ENCODE data around the gene TIGD3.
"Not testable (repeated sequence)": the region's sequence is repeated elsewhere in the genome, so short reads cannot be mapped to it uniquely, and the experiment has no call there.

TIGD3 gene

DNA sequence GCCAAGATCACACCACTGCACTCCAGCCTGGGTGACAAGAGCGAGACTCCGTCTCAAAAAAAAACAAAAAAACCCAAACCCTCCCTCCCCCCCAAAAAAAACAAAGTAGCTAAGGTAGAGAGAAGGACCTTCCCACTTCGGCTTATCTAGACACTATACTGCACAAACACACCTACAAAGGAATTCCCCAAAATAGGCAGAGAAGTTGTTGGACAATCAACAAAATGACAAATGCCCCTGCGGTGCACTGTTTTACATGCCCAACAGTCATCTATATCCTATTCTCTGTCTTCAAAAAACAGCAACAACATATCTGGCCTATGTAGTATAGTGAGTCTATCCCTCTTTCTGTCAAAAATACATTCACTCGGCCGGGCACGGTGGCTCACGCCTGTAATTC lies 27.5 kb upstream of the TIGD3 start:
- DNase-seq (ENCODE audit: low spot score): no peak

DNA sequence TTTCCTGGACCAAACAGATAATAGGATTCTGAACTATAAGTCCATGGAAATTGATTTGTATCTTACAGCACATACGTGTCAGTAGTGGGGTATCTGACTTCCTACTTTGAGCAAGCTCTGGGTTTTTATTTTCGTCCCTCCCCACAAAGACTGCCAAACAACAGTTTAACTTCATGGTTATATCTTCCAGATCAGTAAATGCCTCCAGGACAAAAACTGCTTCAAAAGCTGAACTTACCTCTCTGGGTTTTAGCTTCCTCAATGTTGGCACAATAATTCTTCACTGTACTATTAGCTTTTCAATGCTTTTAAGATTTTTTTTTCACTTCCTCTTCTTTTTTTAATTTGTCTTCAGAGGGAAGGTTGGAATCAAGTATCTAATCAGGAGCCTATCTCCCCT lies 25.1 kb upstream of the TIGD3 start:
- no peak for DNase-seq (ENCODE audit: low spot score)

DNA sequence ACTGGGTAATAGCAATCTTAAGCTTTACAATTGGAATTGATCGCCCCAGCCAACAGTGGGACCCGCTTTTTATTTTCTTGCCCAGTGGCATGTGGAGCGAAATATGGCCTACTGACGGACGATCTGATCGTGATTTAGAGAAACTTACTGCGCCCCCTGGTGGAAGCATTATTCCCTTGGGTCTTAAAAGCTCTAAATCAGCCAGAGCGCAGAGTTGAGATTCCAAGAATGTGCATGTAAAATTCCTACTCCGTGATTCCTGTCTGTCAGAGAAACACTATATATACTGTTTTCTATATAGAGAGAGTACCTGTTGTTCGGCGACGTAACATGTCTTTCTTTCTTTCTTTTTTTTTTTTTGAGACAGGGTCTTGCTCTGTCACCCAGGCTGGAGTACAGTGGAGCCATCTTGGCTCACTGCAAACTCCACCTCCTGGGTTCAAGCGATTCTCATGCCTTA lies 24.6 kb upstream of the TIGD3 start:
- peak; percentile 66 for DNase-seq (ENCODE audit: low spot score)

DNA sequence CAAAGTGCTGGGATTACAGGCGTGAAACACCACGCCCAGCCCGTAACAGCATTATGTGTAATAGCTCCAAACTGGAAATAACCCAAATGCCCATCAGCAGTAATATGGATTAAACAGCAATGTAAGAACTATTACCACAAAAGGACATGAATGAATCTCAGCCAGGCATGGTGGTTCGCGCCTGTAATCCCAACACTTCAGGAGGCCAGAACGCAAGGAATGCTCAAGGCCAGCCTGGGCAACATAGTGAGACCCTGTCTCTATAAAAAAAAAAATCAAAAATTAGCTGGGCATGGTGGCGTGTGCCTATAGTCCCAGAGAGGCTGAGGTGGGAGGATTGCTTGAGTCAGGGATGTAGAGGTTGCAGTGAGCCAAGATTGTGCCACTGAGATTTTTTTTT lies 24.0 kb upstream of the TIGD3 start:
- no peak for DNase-seq (ENCODE audit: low spot score)

DNA sequence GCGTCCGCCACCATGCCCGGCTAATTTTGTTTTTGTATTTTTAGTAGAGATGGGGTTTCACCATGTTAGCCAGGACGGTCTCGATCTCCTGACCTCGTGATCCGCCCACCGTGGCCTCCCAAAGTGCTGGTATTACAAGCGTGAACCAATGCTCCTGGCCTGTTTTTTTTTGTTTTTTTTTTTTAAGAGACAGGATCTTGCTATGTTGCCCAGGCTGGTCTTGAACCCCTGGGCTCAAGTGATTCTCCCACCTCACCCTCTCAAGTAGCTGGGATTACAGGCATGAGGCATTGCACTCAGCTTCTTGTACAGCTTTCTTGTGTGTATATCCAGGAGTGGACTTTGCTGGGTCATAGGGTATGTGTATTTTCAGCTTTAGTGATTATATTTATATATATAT lies 22.0 kb upstream of the TIGD3 start:
- not testable (repeated sequence) for DNase-seq (ENCODE audit: low spot score)

DNA sequence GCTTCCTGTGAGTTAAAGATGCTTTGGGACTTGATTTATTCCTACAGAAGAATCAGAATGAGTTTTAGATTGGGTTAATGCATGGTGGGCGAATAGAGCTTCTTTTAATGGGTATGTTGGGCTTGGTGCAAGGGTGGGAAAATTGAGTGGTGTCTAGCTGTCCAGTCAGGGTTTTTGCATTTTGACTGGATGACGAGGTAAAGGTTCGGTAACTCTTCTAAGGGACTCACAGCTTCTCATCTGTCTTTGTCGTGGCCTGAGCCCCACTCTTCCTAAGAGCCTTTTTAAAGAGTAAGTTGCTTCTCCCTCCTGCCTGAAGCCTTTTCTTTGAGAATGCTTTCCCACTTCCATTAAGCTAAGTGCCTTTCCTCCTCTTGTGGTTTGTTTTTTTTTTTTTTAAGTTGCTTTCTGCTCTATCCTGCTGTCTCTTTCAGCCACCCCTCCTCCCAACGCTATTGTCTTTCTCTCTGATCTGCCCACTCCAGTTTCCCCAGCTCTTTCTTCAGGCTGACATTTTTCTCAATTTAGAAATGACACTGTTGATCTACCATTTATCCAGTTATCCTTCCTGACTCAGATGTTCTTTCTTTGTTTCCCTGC lies 19.8 kb upstream of the TIGD3 start:
- no peak for DNase-seq (ENCODE audit: low spot score)

DNA sequence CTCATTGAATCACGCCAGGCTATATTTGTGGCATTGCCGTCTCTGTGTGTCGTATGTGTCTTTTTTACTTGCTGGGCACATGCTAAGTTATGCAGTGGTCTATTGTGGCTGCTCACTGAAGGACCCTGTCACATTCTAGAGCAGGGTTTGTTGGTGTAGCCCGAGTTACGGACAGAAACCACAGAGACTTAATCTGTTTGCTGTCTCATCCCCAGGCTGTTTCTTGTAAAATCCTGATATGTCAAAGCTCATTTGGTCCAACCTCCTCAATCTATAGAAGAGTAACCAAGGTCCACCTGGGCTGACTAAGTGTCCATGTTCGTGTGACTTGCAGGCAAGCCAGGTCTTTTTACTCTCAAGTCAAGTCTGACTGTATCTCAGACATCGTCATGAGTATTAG lies 15.9 kb upstream of the TIGD3 start:
- no peak for DNase-seq (ENCODE audit: low spot score)

DNA sequence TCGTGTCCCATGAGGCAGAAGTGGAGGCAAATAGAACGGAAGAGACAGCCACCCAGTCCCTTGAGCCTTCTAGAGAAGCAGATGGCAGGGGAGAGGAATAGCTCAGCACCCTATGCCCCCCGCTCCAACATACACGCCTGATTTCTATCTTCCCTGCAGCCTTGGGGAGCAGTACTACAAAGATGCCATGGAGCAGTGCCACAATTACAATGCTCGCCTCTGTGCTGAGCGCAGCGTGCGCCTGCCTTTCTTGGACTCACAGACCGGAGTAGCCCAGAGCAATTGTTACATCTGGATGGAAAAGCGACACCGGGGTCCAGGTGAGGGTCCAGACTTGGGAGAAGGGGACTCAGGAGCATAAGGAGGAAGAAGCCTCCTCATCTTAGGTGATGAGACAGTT lies 14.3 kb upstream of the TIGD3 start:
- no peak for DNase-seq (ENCODE audit: low spot score)

DNA sequence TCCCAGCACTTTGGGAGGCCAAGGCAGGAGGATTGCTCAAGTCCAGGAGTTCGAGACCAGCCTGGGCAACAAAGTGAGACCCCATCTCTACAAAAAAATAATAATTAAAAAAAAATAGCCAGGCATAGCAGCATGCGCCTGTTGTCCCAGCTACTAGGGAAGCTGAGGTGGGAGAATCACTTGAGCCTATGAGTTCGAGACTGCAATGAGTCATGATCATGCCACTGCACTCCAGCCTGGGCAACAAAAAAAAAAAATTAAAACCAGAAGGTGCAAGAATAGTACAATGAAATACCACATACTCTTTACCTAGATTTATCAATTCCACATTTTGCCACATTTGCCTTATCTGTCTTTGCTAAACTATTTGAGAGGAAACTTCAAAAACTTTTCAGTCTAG lies 12.7 kb upstream of the TIGD3 start:
- DNase-seq (ENCODE audit: low spot score): no peak

DNA sequence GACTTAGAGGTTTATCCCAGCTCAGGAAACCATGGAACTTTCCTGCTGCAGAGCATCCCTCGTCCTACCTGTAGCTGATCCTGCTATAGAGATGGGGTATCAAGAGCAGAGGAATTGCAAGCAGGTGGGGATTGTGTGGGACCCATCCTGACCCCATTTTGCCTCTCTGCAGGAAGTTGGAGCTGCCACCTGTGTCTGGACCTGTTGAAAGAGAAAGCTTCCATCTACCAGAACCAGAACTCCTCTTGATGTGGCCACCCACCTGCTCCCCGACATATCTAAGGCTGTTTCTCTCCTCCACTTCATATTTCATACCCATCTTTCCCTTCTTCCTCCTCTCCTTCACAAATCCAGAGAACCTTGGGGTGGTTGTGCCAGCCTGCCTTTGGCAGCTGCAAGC lies 3.0 kb upstream of the TIGD3 start:
- DNase-seq (ENCODE audit: low spot score): no peak

DNA sequence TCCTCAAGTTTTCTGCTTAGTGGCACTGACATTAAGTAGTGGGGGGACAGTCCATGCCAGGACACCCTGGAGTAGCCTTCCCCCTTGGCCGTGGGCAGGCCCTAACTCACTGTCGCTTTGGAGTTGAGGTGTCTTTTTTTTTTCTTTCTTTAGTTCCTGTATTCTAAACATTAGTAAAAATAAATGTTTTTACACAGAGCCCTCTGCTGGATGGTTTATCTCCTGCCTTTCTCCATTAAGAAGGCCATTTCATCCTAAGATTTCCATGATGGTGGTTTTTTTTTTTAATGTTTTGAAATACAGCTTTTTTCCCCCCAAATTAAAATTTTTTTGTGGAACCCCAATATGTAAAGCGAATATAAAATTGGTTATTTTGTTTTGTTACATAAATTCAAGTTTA lies 1.8 kb upstream of the TIGD3 start:
- no peak for DNase-seq (ENCODE audit: low spot score)

DNA sequence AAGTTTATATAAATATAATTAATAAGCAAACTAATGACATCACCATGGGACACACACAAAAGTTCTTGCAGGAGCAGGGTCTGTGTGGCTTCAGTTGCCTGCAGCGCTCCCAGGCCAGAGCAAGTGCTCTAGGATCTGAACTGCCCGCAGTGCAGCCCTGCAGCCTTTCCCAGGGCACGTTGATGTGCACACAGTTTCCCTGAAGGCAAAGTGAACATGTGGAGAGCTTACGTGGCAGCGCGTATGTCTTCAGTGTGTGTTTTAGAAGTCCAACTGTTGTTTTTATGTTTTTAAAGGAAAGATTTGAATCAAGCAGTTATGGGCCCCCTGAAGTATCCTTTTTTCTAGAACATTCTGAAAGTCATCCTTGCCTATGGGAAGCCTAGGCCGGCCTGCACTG lies 1.2 kb upstream of the TIGD3 start:
- DNase-seq (ENCODE audit: low spot score): no peak

DNA sequence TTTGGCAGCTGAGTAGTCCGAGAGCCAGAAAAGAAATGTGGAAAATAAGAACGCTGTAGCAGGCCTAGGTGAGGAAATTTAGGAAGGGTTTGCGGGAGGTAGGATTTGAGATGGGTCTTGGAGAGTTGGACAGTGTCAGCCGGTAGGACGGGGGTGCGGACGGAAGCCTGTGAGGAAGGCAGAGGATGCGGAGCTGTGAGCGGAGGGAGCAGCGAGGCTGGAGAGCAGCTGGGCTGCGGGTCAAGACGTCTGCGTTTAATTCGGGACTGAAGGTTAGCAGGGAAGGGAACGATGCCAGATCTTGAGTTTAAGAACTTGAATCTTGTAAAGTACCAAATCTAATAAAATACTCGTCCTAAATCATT lies 669 bp upstream of the TIGD3 start:
- peak; percentile 29 for DNase-seq (ENCODE audit: low spot score)

DNA sequence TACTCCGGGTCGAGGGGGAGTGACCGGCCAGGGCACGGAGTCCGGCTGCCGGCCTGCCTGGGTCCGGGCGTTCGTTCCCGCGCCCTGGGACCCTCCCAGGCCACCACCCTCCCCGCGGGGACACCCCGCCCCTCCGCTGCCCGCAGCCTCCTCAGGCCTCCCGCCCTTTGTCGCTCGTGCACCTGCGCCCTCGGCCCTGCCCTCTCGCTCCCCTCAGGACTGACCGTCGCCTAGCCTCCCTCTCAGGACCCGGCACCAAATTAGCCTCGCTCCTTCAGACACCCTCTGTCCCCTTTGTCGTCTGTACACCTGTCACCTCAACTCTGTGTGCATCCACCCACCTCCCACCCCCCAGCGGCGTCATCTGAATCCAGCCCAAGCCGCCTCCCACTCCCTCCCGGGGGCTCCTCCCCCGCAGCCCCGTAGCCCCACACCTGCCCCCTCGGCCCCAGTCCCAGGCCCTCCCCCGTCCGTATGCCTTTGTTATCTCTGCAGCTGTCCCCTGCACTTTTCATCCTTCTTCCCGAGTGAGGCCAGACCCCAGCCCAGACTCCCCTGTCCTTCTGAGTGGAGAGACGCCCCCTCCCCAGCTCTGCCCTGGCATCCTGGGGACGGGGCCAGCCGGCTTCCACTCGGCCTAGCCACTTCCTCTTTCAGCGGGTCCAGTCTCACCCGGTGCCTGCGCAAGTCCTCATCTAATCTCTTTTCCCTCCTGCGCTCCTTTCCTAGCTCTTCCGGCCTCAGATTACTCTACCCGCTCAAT lies 643 bp downstream of the TIGD3 start:
- DNase-seq (ENCODE audit: low spot score): no peak

DNA sequence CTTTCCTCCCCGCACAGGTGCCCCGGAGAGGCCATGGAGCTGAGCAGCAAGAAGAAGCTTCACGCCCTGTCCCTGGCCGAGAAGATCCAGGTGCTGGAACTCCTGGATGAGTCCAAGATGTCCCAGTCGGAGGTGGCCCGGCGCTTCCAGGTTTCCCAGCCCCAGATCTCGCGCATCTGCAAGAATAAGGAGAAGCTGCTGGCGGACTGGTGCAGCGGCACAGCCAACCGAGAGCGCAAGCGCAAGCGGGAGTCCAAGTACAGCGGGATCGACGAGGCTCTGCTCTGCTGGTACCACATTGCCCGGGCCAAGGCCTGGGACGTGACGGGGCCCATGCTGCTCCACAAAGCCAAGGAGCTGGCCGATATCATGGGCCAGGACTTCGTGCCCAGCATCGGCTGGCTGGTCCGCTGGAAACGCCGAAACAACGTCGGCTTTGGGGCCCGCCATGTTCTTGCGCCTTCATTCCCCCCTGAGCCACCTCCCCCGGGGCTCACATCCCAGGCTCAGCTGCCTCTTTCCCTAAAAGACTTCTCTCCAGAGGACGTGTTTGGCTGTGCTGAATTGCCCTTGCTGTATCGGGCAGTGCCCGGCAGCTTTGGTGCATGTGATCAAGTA lies 1.3 kb downstream of the TIGD3 start:
- peak; percentile 82 for DNase-seq (ENCODE audit: low spot score)

DNA sequence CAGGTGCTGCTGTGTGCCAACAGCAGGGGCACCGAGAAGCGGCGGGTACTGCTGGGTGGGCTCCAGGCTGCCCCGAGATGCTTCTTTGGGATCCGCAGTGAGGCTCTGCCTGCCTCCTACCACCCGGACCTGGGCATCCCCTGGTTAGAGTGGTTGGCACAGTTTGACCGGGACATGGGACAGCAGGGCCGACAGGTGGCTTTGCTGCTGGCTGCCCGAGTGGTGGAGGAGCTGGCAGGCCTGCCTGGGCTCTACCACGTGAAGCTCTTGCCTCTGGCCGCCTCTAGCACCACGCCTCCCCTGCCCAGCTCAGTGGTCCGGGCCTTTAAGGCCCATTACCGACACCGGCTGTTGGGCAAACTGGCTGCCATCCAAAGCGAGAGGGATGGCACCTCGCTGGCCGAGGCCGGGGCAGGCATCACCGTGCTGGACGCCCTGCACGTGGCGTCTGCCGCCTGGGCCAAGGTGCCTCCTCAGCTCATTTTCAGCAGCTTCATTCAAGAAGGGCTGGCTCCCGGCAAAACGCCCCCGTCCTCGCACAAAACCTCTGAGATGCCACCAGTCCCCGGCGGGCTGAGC lies 1.9 kb downstream of the TIGD3 start:
- DNase-seq (ENCODE audit: low spot score): no peak

DNA sequence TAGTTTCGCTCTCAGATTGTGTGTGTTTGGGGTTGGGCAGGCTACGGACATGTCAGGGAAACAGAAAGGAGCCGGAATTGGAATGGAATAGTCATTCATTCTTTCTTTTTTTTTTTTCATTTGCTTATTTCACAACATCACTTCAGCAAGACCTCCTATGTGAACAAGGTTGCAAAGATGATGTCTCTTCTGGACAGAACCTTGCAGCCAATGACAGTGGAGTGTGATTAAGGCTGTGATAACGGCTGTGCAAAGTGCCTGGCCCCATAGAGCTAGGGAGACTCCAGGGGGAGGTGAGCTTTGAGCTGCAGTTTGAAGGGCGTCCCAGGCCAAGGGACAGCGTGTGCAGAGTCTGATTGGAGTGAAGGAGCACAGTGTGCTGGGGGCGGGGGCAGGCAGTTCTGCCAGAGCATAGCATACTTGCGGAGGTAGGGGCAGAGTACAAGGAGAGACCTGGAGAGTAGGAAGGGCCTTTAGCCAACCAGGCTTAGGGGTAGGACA lies 3.4 kb downstream of the TIGD3 start:
- DNase-seq (ENCODE audit: low spot score): no peak

DNA sequence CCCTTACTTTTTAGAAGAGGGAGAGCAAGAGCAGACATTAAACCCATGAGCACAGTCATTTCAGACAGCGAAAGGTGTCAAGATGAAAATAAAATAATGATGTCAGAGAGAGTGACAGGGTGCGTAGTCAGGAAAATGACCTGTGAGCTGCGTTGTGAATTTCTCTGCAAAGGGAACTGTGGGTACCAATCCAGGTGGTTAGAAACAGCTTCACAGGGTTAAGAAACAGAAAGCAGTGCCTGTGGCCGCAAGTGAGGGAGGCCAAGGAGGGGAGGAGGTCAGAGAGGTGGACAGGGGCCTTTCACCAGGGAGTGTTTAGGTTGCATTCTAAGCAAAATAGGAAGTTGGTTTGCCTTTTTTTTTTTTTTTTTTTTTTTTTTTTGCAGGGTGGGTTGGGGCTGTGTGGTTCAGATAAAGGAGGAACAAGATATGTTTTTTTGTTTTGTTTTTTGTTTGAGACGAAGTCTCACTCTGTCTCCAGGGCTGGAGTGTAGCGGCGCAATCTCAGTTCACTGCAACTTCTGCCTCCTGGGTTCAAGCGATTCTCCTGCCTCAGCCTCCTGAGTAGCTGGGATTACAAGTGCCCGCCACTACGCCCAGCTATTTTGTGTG lies 7.9 kb downstream of the TIGD3 start:
- no peak for DNase-seq (ENCODE audit: low spot score)

DNA sequence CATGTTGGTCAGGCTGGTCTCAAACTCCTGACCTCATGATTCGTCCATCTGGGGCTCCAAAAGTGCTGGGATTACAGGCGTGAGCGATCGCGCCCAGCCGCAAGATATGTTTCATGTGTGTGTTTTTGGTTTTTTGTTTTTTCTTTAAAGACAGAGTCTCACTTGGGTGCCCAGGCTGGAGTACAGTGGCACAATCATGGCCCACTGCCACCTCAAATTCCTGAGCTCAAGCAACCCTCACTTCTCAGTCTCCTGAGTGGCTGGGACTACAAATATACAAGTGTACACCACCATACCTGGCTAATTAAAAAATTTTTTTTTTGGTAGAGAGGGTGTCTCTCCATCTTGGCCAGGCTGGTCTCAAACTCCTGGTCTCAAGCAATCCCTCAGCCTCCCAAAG lies 8.4 kb downstream of the TIGD3 start:
- no peak for DNase-seq (ENCODE audit: low spot score)

DNA sequence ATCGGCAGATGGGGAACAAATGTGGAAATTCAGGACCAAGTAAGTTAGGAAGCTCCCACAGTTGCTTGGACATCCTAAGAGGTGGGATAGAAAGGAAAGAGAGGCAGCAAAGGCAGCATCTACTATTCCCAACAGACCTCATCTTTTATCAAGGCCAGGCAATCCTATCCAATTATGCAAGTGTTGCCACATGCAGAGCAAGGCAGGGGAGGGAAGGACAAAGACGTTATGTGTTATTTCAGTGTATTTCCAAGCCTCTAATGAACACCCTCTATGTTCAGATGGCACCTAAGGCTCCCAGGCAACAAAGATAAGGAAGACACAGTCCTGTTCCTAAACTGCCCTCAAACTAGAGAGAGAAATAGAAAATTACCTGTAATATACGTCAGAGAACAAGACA lies 9.2 kb downstream of the TIGD3 start:
- no peak for DNase-seq (ENCODE audit: low spot score)

DNA sequence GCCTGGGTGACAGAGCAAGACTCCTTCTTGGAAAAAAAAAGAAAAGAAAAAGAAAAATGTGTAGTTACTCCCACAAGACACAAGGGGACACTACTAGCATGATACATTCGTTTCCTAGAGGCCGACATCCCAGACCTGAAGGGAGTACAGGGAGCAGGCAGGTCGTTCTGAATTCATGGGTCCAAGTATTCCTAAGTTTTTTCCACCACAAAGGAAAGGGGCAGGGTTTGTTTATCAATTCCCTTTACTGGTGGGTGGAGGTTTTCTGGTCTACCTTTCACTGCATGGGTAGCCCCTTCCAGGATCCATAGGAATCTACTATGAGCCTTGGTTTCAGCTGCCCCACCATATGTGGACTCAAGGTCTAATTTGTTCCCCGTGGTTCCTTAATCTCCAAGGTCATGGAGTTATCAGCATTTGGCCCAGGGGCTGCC lies 11.8 kb downstream of the TIGD3 start:
- peak; percentile 88 for DNase-seq (ENCODE audit: low spot score)

DNA sequence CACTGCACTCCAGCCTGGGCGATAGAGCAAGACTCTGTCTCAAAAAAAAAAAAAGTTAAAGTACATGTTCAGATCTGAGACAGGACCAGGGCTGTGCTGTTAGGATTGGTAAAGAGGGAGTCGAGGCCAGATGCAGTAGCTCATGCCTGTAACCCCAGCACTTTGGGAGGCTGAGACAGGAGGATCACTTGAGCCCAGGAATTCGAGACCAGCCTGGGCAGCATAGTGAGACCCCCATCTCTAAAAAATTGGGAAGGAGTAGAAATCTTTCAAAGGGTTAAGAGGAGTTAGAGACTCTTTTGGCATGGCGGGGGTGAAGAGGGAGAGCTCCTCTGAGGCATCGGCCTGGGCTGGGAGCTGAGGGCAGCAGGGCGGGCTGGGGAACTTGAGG lies 16.1 kb downstream of the TIGD3 start:
- DNase-seq (ENCODE audit: low spot score): no peak

Measured in AG20443 (cell line).